ENCODE measurements around the gene NSG2. TPM values are rescaled to one million over a fixed set of nuclear protein-coding genes. Genes with fewer than 3 reads are reported as not detected.

NSG2 gene
- total and polyA plus RNA-seq, 4 donors: 105 to 460 (median 404) TPM

DNA sequence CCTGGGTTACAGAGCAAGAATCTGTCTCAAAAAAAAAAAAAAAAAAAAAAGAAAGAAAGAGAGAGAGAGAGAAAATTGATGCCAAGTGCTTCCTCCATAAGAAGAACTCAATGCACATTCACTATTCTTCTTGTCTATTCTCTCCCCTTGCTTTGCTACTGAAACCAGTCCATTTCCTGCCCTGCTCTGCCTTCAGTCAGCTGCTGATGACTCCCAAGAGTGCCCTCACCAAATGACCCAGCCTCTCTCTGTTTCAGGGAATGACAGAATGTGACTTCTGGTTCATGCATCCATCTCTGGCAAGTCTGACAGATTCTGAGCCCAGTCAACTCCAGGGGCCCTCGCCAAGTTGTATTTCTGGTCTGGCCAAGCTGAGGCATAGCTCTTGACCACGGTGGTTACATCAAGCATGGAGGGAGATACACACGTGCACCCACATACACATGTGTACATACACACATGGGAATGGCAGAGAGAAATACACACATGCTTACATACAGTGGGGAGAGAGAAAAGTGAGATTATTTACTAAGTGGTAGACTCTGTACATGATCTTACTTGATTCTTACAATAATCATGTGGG, 106.2 kb downstream of the NSG2 start:
- Histone ChIP-seq H3K36me3 (ENCODE audit: control insufficient read depth, insufficient read depth, low read length) (no peaks in the 10 kb centered on the region), H3K4me1 (ENCODE audit: control insufficient read depth, insufficient read depth, low read length) (peaks cover 15% of the 10 kb centered on the region), H3K27ac (ENCODE audit: low read depth, low read length) (no peak overlapping the region), H3K4me3 (ENCODE audit: low read depth, low read length) (no peak overlapping the region), H3K27me3 (ENCODE audit: control insufficient read depth, insufficient read depth, low read length) (no peaks in the 10 kb centered on the region), H3K9me3 (ENCODE audit: control insufficient read depth, insufficient read depth, low read length) (peaks cover 3% of the 10 kb centered on the region)
- WGBS (ENCODE audit: insufficient coverage): no CpG with 5 or more reads among the region's 3 CpGs
- no peak for DNase-seq (ENCODE audit: low read depth in 4 of 6, low spot score in 6 of 6)

DNA sequence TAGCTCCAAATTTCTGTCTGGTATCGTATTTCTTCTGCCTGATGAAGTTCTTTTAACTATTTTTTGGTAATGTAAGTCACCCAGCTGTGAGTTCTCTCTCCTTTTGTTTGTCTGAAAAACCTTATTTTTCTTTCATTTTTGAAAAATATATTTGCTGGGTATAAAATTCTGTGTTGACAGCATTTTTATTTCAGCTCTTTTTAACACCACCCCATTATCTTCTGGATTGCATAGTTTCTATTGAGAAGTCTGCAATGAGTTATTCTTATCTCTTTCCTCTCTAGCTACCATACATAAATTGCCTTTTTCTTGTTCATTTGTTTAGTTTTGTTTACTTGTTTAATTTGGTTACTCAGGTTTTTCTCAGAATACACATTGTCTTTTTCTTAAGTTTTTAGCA, 109.1 kb downstream of the NSG2 start:
- no peak for DNase-seq (ENCODE audit: low read depth in 4 of 6, low spot score in 6 of 6)
- Histone ChIP-seq H3K36me3 (ENCODE audit: control insufficient read depth, insufficient read depth, low read length) (no peaks in the 10 kb centered on the region), H3K27me3 (ENCODE audit: control insufficient read depth, insufficient read depth, low read length) (no peaks in the 10 kb centered on the region), H3K4me1 (ENCODE audit: control insufficient read depth, insufficient read depth, low read length) (peaks cover 13% of the 10 kb centered on the region), H3K4me3 (ENCODE audit: low read depth, low read length) (no peak overlapping the region), H3K27ac (ENCODE audit: low read depth, low read length) (no peak overlapping the region), H3K9me3 (ENCODE audit: control insufficient read depth, insufficient read depth, low read length) (peaks cover 3% of the 10 kb centered on the region)
- no CpG with 5 or more reads among the region's 1 CpG for WGBS (ENCODE audit: insufficient coverage)

DNA sequence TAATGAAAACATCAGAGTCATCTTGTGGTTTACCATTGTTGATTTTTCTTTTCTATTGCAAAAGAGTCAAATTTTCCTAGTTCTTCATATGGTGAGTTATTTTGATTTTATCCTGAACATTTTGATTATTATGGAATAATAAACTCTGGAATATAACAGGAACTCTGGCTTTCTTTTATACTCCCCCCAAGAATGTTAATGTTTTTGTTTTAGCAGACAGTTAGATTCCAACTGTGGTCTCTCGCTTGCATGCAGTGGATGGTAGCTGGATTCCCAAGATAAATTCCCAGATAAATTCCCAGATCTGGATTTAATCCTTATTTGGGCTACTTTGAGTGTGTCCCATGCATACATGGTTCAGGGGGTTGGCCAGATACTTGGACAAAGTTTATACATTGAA, 109.8 kb downstream of the NSG2 start:
- Histone ChIP-seq H3K4me3 (ENCODE audit: low read depth, low read length) (no peak overlapping the region), H3K4me1 (ENCODE audit: control insufficient read depth, insufficient read depth, low read length) (peaks cover 11% of the 10 kb centered on the region), H3K27ac (ENCODE audit: low read depth, low read length) (no peak overlapping the region), H3K36me3 (ENCODE audit: control insufficient read depth, insufficient read depth, low read length) (no peaks in the 10 kb centered on the region), H3K27me3 (ENCODE audit: control insufficient read depth, insufficient read depth, low read length) (no peaks in the 10 kb centered on the region), H3K9me3 (ENCODE audit: control insufficient read depth, insufficient read depth, low read length) (peaks cover 3% of the 10 kb centered on the region)
- no CpG with 5 or more reads among the region's 1 CpG for WGBS (ENCODE audit: insufficient coverage)
- DNase-seq (ENCODE audit: low read depth in 4 of 6, low spot score in 6 of 6): no peak

DNA sequence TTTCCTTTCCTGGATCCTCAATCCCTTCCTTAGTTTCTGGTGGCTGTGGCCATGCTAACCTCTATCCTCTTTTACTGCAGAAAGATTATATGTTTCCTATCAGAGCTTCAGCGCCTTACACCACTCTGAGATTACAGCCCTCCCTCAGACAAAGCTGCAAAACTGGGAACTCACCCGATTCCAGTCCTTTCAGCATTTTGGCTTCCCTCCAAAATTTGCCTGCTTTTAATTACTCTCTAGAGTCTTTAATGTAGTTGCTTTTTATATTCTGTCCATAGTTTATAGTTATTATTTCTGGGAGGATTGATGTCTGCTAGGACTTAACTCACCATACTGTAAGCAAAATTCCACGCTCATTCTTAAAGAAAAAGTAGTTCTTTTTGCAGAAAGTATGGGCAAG, 110.2 kb downstream of the NSG2 start:
- WGBS (ENCODE audit: insufficient coverage): 40% methylated on average over 1 of the region's 3 CpGs

DNA sequence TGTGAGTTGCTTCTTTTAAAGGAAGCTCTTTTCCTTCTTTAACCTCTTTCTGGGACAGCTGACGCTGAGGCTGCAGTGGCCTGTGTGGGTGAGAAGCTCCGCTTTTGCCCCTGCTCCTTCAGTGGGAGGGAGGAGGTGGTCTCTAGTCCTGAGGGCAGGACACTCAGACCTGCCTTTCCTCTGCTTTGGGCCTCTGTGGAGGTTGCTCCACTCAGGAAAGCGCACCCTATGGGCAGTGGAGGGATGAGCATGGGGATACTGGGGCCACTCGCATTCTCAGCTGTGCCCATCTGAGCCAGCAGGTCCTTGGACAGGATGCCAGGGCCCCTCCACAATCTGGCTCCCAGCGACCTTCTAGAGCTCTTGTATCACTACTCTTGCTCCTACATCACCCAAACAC, 111.5 kb downstream of the NSG2 start:
- peaks cover 5% of the 10 kb centered on the region for H3K4me1 ChIP-seq (ENCODE audit: control insufficient read depth, insufficient read depth, low read length)
- no peak for DNase-seq (ENCODE audit: low read depth in 4 of 6, low spot score in 6 of 6)
- H3K36me3 ChIP-seq (ENCODE audit: control insufficient read depth, insufficient read depth, low read length): no peaks in the 10 kb centered on the region
- WGBS (ENCODE audit: insufficient coverage): 87% methylated on average over 5 of the region's 5 CpGs
- H3K27me3 ChIP-seq (ENCODE audit: control insufficient read depth, insufficient read depth, low read length): no peaks in the 10 kb centered on the region
- peaks cover 3% of the 10 kb centered on the region for H3K9me3 ChIP-seq (ENCODE audit: control insufficient read depth, insufficient read depth, low read length)
- H3K4me3 ChIP-seq (ENCODE audit: low read depth, low read length): no peak overlapping the region
- no peak overlapping the region for H3K27ac ChIP-seq (ENCODE audit: low read depth, low read length)

More for the DNA sequence above, 110.2 kb downstream of the NSG2 start:
- peaks cover 3% of the 10 kb centered on the region for H3K9me3 ChIP-seq (ENCODE audit: control insufficient read depth, insufficient read depth, low read length)
- H3K4me1 ChIP-seq (ENCODE audit: control insufficient read depth, insufficient read depth, low read length): peaks cover 7% of the 10 kb centered on the region
- no peak overlapping the region for H3K4me3 ChIP-seq (ENCODE audit: low read depth, low read length)
- H3K27ac ChIP-seq (ENCODE audit: low read depth, low read length): no peak overlapping the region
- DNase-seq (ENCODE audit: low read depth in 4 of 6, low spot score in 6 of 6): peak in 2 of 6 donors; percentile 65 to 78
- no peaks in the 10 kb centered on the region for H3K27me3 ChIP-seq (ENCODE audit: control insufficient read depth, insufficient read depth, low read length)
- no peaks in the 10 kb centered on the region for H3K36me3 ChIP-seq (ENCODE audit: control insufficient read depth, insufficient read depth, low read length)

Other genes starting within 250 kb of the NSG2 start
- gene CPEB4, start 157.4 kb upstream of the NSG2 start, total RNA-seq: 10 to 100 TPM; 49.1 to 98.7 TPM
- 10 to 100 TPM; 46.2 to 70.6 TPM for gene CPEB4, start 157.4 kb upstream of the NSG2 start, polyA plus RNA-seq (ENCODE audit: insufficient read length in 2 of 2)
- gene C5orf47, start 56.5 kb upstream of the NSG2 start, total RNA-seq: under 1 TPM in 1 of 2 donors, not detected in 1; 0.20 TPM
- under 1 TPM; 0.21 to 0.23 TPM for gene C5orf47, start 56.5 kb upstream of the NSG2 start, polyA plus RNA-seq (ENCODE audit: insufficient read length in 2 of 2)

All from spinal cord (tissue), 10 donors.